ENCODE results near the gene ACTL8.

Gene ACTL8

GRCh38 chr1:17849216-17849615, 94.1 kb downstream of the ACTL8 start:
- TF ChIP-seq CTCF (IDR thresholded peaks at IDR 0.05; ENCODE audit: low read depth, low read length, missing control alignments), result peak; percentile 41
- H3K4me3 ChIP-seq (ENCODE audit: low read depth, low read length), result no peak overlapping the region
- DNase-seq (ENCODE audit: low read depth), result no peak
- in situ Hi-C loops (cut with HindIII; ENCODE audit: low sequenced_read_pairs), result no loop called here

- H3K4me3 ChIP-seq (ENCODE audit: low read depth, low read length), result no peak overlapping the region
- no peak for TF ChIP-seq CTCF (IDR thresholded peaks at IDR 0.05; ENCODE audit: low read depth, low read length, missing control alignments)
- in situ Hi-C loops (cut with HindIII; ENCODE audit: low sequenced_read_pairs), result no loop called here
- DNase-seq (ENCODE audit: low read depth), result no peak
These were observed 95.9 kb downstream of the ACTL8 start for GRCh38 chr1:17851056-17851455.

- in situ Hi-C loops (cut with HindIII; ENCODE audit: low sequenced_read_pairs), result no loop called here
- no peak overlapping the region for H3K4me3 ChIP-seq (ENCODE audit: low read depth, low read length)
- no peak for DNase-seq (ENCODE audit: low read depth)
- TF ChIP-seq CTCF (IDR thresholded peaks at IDR 0.05; ENCODE audit: low read depth, low read length, missing control alignments), result no peak
These were observed 97.2 kb downstream of the ACTL8 start for GRCh38 chr1:17852383-17852782.

GRCh38 chr1:17853241-17853935, 98.3 kb downstream of the ACTL8 start:
- H3K4me3 ChIP-seq (ENCODE audit: low read depth, low read length), result no peak overlapping the region
- in situ Hi-C loops (cut with HindIII; ENCODE audit: low sequenced_read_pairs), result no loop called here
- DNase-seq (ENCODE audit: low read depth), result no peak
- no peak for TF ChIP-seq CTCF (IDR thresholded peaks at IDR 0.05; ENCODE audit: low read depth, low read length, missing control alignments)

GRCh38 chr1:17856496-17857108, 101.5 kb downstream of the ACTL8 start:
- DNase-seq (ENCODE audit: low read depth), result no peak
- TF ChIP-seq CTCF (IDR thresholded peaks at IDR 0.05; ENCODE audit: low read depth, low read length, missing control alignments), result no peak
- in situ Hi-C loops (cut with HindIII; ENCODE audit: low sequenced_read_pairs), result no loop called here
- H3K4me3 ChIP-seq (ENCODE audit: low read depth, low read length), result no peak overlapping the region

- in situ Hi-C loops (cut with HindIII; ENCODE audit: low sequenced_read_pairs), result no loop called here
- DNase-seq (ENCODE audit: low read depth), result no peak
- H3K4me3 ChIP-seq (ENCODE audit: low read depth, low read length), result no peak overlapping the region
- TF ChIP-seq CTCF (IDR thresholded peaks at IDR 0.05; ENCODE audit: low read depth, low read length, missing control alignments), result no peak
These were observed 102.0 kb downstream of the ACTL8 start for GRCh38 chr1:17857109-17857499.

Measured in astrocyte of the cerebellum (primary cell).